Measurements from ENCODE around the gene SHISA8.

Gene SHISA8

GRCh38 chr22:41934284-41935014 is 19.6 kb upstream of the SHISA8 start:
- no peak for DNase-seq (ENCODE audit: extremely low read depth in 1 of 2, low read depth in 1 of 2)

GRCh38 chr22:41933411-41934177 is 18.7 kb upstream of the SHISA8 start:
- DNase-seq (ENCODE audit: extremely low read depth in 1 of 2, low read depth in 1 of 2), result no peak

GRCh38 chr22:41932353-41932752 is 17.5 kb upstream of the SHISA8 start:
- DNase-seq (ENCODE audit: extremely low read depth in 1 of 2, low read depth in 1 of 2), result no peak

GRCh38 chr22:41931701-41932269 is 16.9 kb upstream of the SHISA8 start:
- DNase-seq (ENCODE audit: extremely low read depth in 1 of 2, low read depth in 1 of 2), result no peak

- DNase-seq (ENCODE audit: extremely low read depth in 1 of 2, low read depth in 1 of 2), result no peak
These were observed 14.5 kb upstream of the SHISA8 start for GRCh38 chr22:41929418-41929810.

- no peak for DNase-seq (ENCODE audit: extremely low read depth in 1 of 2, low read depth in 1 of 2)
These were observed 13.9 kb upstream of the SHISA8 start for GRCh38 chr22:41928593-41929417.

- no peak for DNase-seq (ENCODE audit: extremely low read depth in 1 of 2, low read depth in 1 of 2)
These were observed 12.9 kb upstream of the SHISA8 start for GRCh38 chr22:41927813-41928212.

- peak; percentile 53 to 55 for DNase-seq (ENCODE audit: extremely low read depth in 1 of 2, low read depth in 1 of 2)
These were observed 11.0 kb upstream of the SHISA8 start for GRCh38 chr22:41925783-41926460.

- no peak for DNase-seq (ENCODE audit: extremely low read depth in 1 of 2, low read depth in 1 of 2)
These were observed 8.9 kb upstream of the SHISA8 start for GRCh38 chr22:41923595-41924276.

GRCh38 chr22:41922940-41923594 is 8.2 kb upstream of the SHISA8 start:
- no peak for DNase-seq (ENCODE audit: extremely low read depth in 1 of 2, low read depth in 1 of 2)

GRCh38 chr22:41922328-41922727 is 7.5 kb upstream of the SHISA8 start:
- DNase-seq (ENCODE audit: extremely low read depth in 1 of 2, low read depth in 1 of 2), result no peak

- DNase-seq (ENCODE audit: extremely low read depth in 1 of 2, low read depth in 1 of 2), result no peak
These were observed 5.5 kb upstream of the SHISA8 start for GRCh38 chr22:41920271-41920976.

- no peak for DNase-seq (ENCODE audit: extremely low read depth in 1 of 2, low read depth in 1 of 2)
These were observed 4.7 kb upstream of the SHISA8 start for GRCh38 chr22:41919357-41920224.

- no peak for DNase-seq (ENCODE audit: extremely low read depth in 1 of 2, low read depth in 1 of 2)
These were observed 3.3 kb upstream of the SHISA8 start for GRCh38 chr22:41917903-41918791.

GRCh38 chr22:41917375-41917902 is 2.6 kb upstream of the SHISA8 start:
- no peak for DNase-seq (ENCODE audit: extremely low read depth in 1 of 2, low read depth in 1 of 2)

- DNase-seq (ENCODE audit: extremely low read depth in 1 of 2, low read depth in 1 of 2), result no peak
These were observed 2.0 kb upstream of the SHISA8 start for GRCh38 chr22:41916745-41917358.
